ENCODE results near the gene CLCN1. TPM values are rescaled to one million over a fixed set of nuclear protein-coding genes. Genes with fewer than 3 reads are reported as not detected.

Gene CLCN1
- total RNA-seq, 1 experiment from 2014 or later = 0.13 TPM

GRCh38 chr7:143284591-143285469, 31.1 kb upstream of the CLCN1 start, which contains the start of gene TMEM139:
TMEM139 (plus strand) TSS chr7:143284958; CDS start chr7:143285958, 1,000 bp downstream.
- Histone ChIP-seq H3K18ac (ENCODE audit: insufficient read length, low read depth, low read length) (no peak within 1 kb of the TSS), H3K4me1 (ENCODE audit: insufficient read depth, low read length) (peaks cover 9% of the 10 kb centered on the region; the same call in 1 of the 2 replicates), H3K27me3 (ENCODE audit: insufficient read depth, low read length) (peaks cover 10% of the 10 kb centered on the region; the same call in 1 of the 2 replicates), H3T11ph (ENCODE audit: low read length) (no peak within 1 kb of the TSS), H2AK5ac (ENCODE audit: insufficient read length, low read length) (no peak within 1 kb of the TSS), H3K79me2 (ENCODE audit: insufficient read depth, low read length) (peaks cover 10% of the 10 kb centered on the region; the same call in 1 of the 2 replicates), H3K4me2 (ENCODE audit: insufficient read depth, insufficient read length, low read length) (peak within 1 kb of the TSS; percentile 61), H2BK12ac (ENCODE audit: insufficient read length, low read depth, low read length) (no peak within 1 kb of the TSS), H3K23me2 (ENCODE audit: insufficient read length, low read depth, low read length, poor library complexity, severe bottlenecking) (peaks cover 10% of the 10 kb centered on the region), H3K27ac (ENCODE audit: insufficient read length, low read depth, low read length) (no peak within 1 kb of the TSS), H2AFZ (ENCODE audit: low read length) (no peak within 1 kb of the TSS), H3K56ac (ENCODE audit: insufficient read length, low read depth, low read length) (no peak within 1 kb of the TSS), H4K91ac (ENCODE audit: insufficient read length, low read depth, low read length) (no peak within 1 kb of the TSS), H4K5ac (ENCODE audit: insufficient read length, low read depth, low read length) (no peak within 1 kb of the TSS), H3K9ac (ENCODE audit: extremely low read depth, insufficient read length, low read length) (no peak within 1 kb of the TSS), H4K20me1 (ENCODE audit: control insufficient read depth, insufficient read depth, insufficient read length) (no peaks in the 10 kb centered on the region), H3K79me1 (ENCODE audit: insufficient read depth, low read depth, low read length, poor library complexity, severe bottlenecking) (no peaks in the 10 kb centered on the region), H4K8ac (replicated peaks; ENCODE audit: insufficient read length, low read depth, low read length) (no peak within 1 kb of the TSS), H3K23ac (ENCODE audit: insufficient read length, low read depth, low read length) (no peak within 1 kb of the TSS), H2BK15ac (ENCODE audit: low read depth, low read length) (no peak within 1 kb of the TSS), H3K14ac (ENCODE audit: insufficient read depth, low read length) (no peak within 1 kb of the TSS), H2BK5ac (ENCODE audit: insufficient read length, low read length) (no peak within 1 kb of the TSS), H3K9me3 (ENCODE audit: control insufficient read depth, low read depth, low read length) (peaks cover 10% of the 10 kb centered on the region), H2BK20ac (ENCODE audit: low read depth, low read length, poor library complexity, severe bottlenecking) (no peak within 1 kb of the TSS), H3K4ac (ENCODE audit: low read depth, low read length) (no peak within 1 kb of the TSS), H2BK120ac (ENCODE audit: low read depth, low read length, poor library complexity, severe bottlenecking) (no peak within 1 kb of the TSS)
- peak; percentile 88 for DNase-seq
- no peak within 1 kb of the TSS for H3K27ac Mint-ChIP-seq
- H3K9me3 Mint-ChIP-seq = peaks cover 12 to 14% of the 10 kb centered on the region in 2 experiments
- no CpG with 5 or more reads among the region's 19 CpGs for WGBS (ENCODE audit: extremely low coverage, insufficient read length, low lambda C conversion rate)
- TF ChIP-seq CTCF (conservative IDR thresholded peaks at IDR 0.05) = no peak
- H3K36me3 Mint-ChIP-seq (ENCODE audit: insufficient read depth in 1 of 3, low read depth in 3 of 3) = peaks cover 15 to 20% (median 16%) of the 10 kb centered on the region in 3 experiments
- H3K4me1 Mint-ChIP-seq = peaks cover 36 to 39% of the 10 kb centered on the region in 2 experiments
- H3K27me3 Mint-ChIP-seq (ENCODE audit: low read depth) = peaks cover 48% of the 10 kb centered on the region
- peak within 1 kb of the TSS; percentile 46 to 68 for H3K4me3 Mint-ChIP-seq
